HepG2 (cell line): Measurements from ENCODE around the gene DNAJC12. TPM values are rescaled to one million over a fixed set of nuclear protein-coding genes. Genes with fewer than 3 reads are reported as not detected.

Source experiments
- ATAC-seq: fragments of 200-7000 bp; cut with Tn5 transposase; 3 replicates; pipeline ENCODE4 v1.9.1; 2020; ENCODE audit warnings: mild to moderate bottlenecking, moderate library complexity
- BruUV-seq: library from RNA; stranded (reverse); fragments of 400-500 nt; replicated peaks from 2 replicates; lab custom pipeline; 2021; lab: Mats Ljungman, UMichigan
- CTCF ChIA-PET: fragments of 300-600 bp; formaldehyde crosslinking; extraction: SDS; loops from one replicate; lab custom pipeline; 2021; ENCODE audit warnings: low total read pairs, inconsistent platforms, low intra/inter-chr PET ratio; lab: Yijun Ruan, JAX
- POLR2A ChIA-PET: fragments of 350-600 bp; sonication (Branson Sonifier 250); formaldehyde crosslinking; loops from one replicate; lab custom pipeline; 2020; ENCODE audit warnings: antibody characterized with exemption, inconsistent platforms; lab: Yijun Ruan, JAX
- DNase-seq: peaks from one replicate; pipeline ENCODE4 v3.0.0-alpha.2; 2015; ENCODE audit warnings: low spot score
- FAIRE-seq: peaks from 3 replicates; lab custom pipeline; 2011; peaks lifted over from hg19 to GRCh38; lab: Jason Lieb, UNC
- H2AFZ ChIP-seq: one replicate; pipeline ENCODE4 v1.6.1; 2011; ENCODE audit warnings: low read length, inconsistent platforms
- H3K27ac ChIP-seq: fragments of 300-600 bp; 3 replicates; pipeline ENCODE4 v1.8.0; 2011; ENCODE audit warnings: mixed run types, mild to moderate bottlenecking, mixed read lengths, low read length, inconsistent platforms; ENCODE audit not compliant: insufficient read depth; ENCODE audit errors: extremely low read length
- H3K27me3 ChIP-seq, 2 experiments: fragments of 200-600 bp in 1 of 2; 2 replicates in 1 of 2; 3 replicates in 1 of 2; pipeline versions ENCODE4 v1.6.0 to v1.8.0; 2011; ENCODE audit warnings: low read length in 2 of 2, mild to moderate bottlenecking in 2 of 2, moderate library complexity in 2 of 2, inconsistent platforms in 1 of 2; ENCODE audit not compliant: insufficient read depth in 2 of 2, control insufficient read depth in 1 of 2
- H3K36me3 ChIP-seq, 2 experiments: fragments of 200-600 bp in 1 of 2; replicated peaks in 1 of 2; 2 replicates in 1 of 2; 3 replicates in 1 of 2; pipeline versions ENCODE4 v1.5.1 to v1.8.0; 2011; ENCODE audit warnings: low read length in 2 of 2, inconsistent platforms in 1 of 2; ENCODE audit not compliant: insufficient read depth in 2 of 2, control insufficient read depth in 1 of 2
- H3K4me1 ChIP-seq: 2 replicates; pipeline ENCODE4 v1.5.1; 2012; ENCODE audit warnings: low read length, inconsistent platforms; ENCODE audit not compliant: insufficient read depth
- H3K4me2 ChIP-seq: 2 replicates; pipeline ENCODE4 v1.6.0; 2011; ENCODE audit warnings: low read depth, low read length, inconsistent platforms
- H3K4me3 ChIP-seq, 3 experiments: fragments of 200-600 bp in 1 of 3; sonication (generic), shearing (Covaris generic) in 1 of 3; replicated peaks in 1 of 3; 2 replicates each; pipeline ENCODE4 v1.5.1; 2011 to 2016; ENCODE audit warnings: low read length in 3 of 3, inconsistent platforms in 2 of 3, low read depth in 2 of 3, mild to moderate bottlenecking in 2 of 3, control low read depth in 1 of 3, mixed read lengths in 1 of 3; ENCODE audit not compliant: insufficient read depth in 1 of 3
- H3K79me2 ChIP-seq: one replicate; pipeline ENCODE4 v1.6.1; 2011; ENCODE audit warnings: low read length, inconsistent platforms; ENCODE audit not compliant: insufficient read depth
- H3K9ac ChIP-seq: 2 replicates; pipeline ENCODE4 v1.6.0; 2011; ENCODE audit warnings: mild to moderate bottlenecking, low read depth, low read length, inconsistent platforms; ENCODE audit not compliant: insufficient read depth
- H3K9me3 ChIP-seq: 2 replicates; pipeline ENCODE4 v1.5.1; 2012; ENCODE audit warnings: mild to moderate bottlenecking, low read length
- H4K20me1 ChIP-seq: 2 replicates; pipeline ENCODE4 v1.6.0; 2011; ENCODE audit warnings: inconsistent platforms, mild to moderate bottlenecking, low read length, moderate library complexity; ENCODE audit not compliant: insufficient read depth
- ATF7 ChIP-seq, 2 experiments: fragments of 450-650 bp in 1 of 2; sonication (generic) in 1 of 2; formaldehyde crosslinking in 1 of 2; IDR thresholded peaks; 2 replicates each; pipeline versions ENCODE4 v1.4.0 to v1.6.1; 2016 to 2020; ENCODE audit warnings: antibody characterized with exemption in 1 of 2, mild to moderate bottlenecking in 1 of 2, missing genetic modification reagents in 1 of 2
- CEBPB ChIP-seq: IDR thresholded peaks from 2 replicates; pipeline ENCODE4 v1.6.1; 2011; ENCODE audit warnings: low read depth, low read length, improper control_type of control experiment, borderline replicate concordance
- CERS6 ChIP-seq: sonication (generic); formaldehyde crosslinking; IDR thresholded peaks from 2 replicates; pipeline ENCODE4 v1.5.0; 2020; ENCODE audit warnings: missing genetic modification reagents
- FOXP4 ChIP-seq: sonication (generic); formaldehyde crosslinking; IDR thresholded peaks from 2 replicates; pipeline ENCODE4 v1.4.0; 2020; ENCODE audit warnings: missing genetic modification reagents
- HIVEP1 ChIP-seq: sonication (generic); formaldehyde crosslinking; IDR thresholded peaks from 2 replicates; pipeline ENCODE4 v1.4.0; 2020; ENCODE audit warnings: mild to moderate bottlenecking, missing genetic modification reagents
- IRF9 ChIP-seq: sonication (generic); formaldehyde crosslinking; IDR thresholded peaks from 2 replicates; pipeline ENCODE4 v1.8.0; 2022; ENCODE audit warnings: missing genetic modification reagents, mild to moderate bottlenecking, borderline replicate concordance
- PAX8 ChIP-seq: sonication (generic); formaldehyde crosslinking; IDR thresholded peaks from 2 replicates; pipeline ENCODE4 v1.8.0; 2022; ENCODE audit warnings: mild to moderate bottlenecking, missing genetic modification reagents, borderline replicate concordance
- RXRA ChIP-seq: sonication (generic); formaldehyde crosslinking; IDR thresholded peaks from 2 replicates; pipeline ENCODE4 v1.5.1; 2020; ENCODE audit warnings: missing genetic modification reagents
- ZFP36L2 ChIP-seq: sonication (generic); formaldehyde crosslinking; IDR thresholded peaks from 2 replicates; pipeline ENCODE4 v1.4.0; 2020; ENCODE audit warnings: missing genetic modification reagents
- ZMAT3 ChIP-seq: sonication (generic); formaldehyde crosslinking; conservative IDR thresholded peaks from 2 replicates; pipeline ENCODE4 v1.7.0; 2021; ENCODE audit warnings: missing genetic modification reagents
- ZSCAN29 ChIP-seq: sonication (generic); formaldehyde crosslinking; conservative IDR thresholded peaks from 2 replicates; pipeline ENCODE4 v1.4.0; 2020; ENCODE audit warnings: mild to moderate bottlenecking, missing genetic modification reagents
- WGBS: methylation state at CpG from one replicate; pipeline ENCODE4 v1.1.6; 2017; ENCODE audit warnings: low lambda C conversion rate; 5-methylcytosine and 5-hydroxymethylcytosine counted together
- in situ Hi-C: cut with HindIII; loops from 2 replicates; pipeline ENCODE4 v1.10.0; 2017; ENCODE audit warnings: low pct_unique_long_range_greater_than_20kb; ENCODE audit not compliant: extremely low pct_ligation_motif_present
- intact Hi-C: fragments of 100-400 bp; cut with micrococcal nuclease; formaldehyde crosslinking; loops from one replicate; pipeline ENCODE4 v1.10.0; 2022; ENCODE audit not compliant: unreplicated experiment
- polyA plus RNA-seq, 8 experiments: library from polyadenylated mRNA; depleted of rRNA in 3 of 8; stranded (reverse) in 7 of 8; unstranded in 1 of 8; fragments of >200 nt; fragmentation: Illumina TruSeq in 4 of 8; extraction: Trizol in 4 of 8; gene quantifications; 2 replicates each; pipeline versions ENCODE4 v1.2.1 to v1.2.3, GENCODE V29; 2011 to 2016; ENCODE audit warnings: low read depth in 4 of 8, missing spikeins in 1 of 8, mixed read lengths in 1 of 8; ENCODE audit not compliant: insufficient read depth in 1 of 8
- total RNA-seq, 5 experiments: library from RNA; depleted of rRNA; stranded (reverse); fragments of >200 nt; fragmentation: Illumina TruSeq; extraction: Trizol; gene quantifications; 2 replicates each; pipeline ENCODE4 v1.2.3, GENCODE V29; 2016; ENCODE audit warnings: low read depth in 1 of 5

The DNAJC12 gene
- total and polyA plus RNA-seq, 2 of the 13 experiments (the other 11 are each of a cell fraction or from before 2014, with no cell fraction given), result 11.6 to 43.9 TPM

- CTCF ChIA-PET, result no interaction called here
- no peak overlapping the region for H3K4me2 ChIP-seq
- H3K4me1 ChIP-seq, result peaks cover 41% of the 10 kb centered on the region
- no peak overlapping the region for H2AFZ ChIP-seq
- no peak overlapping the region for H3K9ac ChIP-seq
- no peak overlapping the region for H3K27ac ChIP-seq
- no peak overlapping the region for H3K4me3 ChIP-seq
- FAIRE-seq (no peak), DNase-seq (no peak), ATAC-seq (no peak)
- H3K79me2 ChIP-seq, result peaks cover 8% of the 10 kb centered on the region
- TF ChIP-seq CERS6 (CRISPR knock-in tag), result no peak
- TF ChIP-seq IRF9, result no peak
- no peak for TF ChIP-seq ZSCAN29 (CRISPR knock-in tag)
- no peak for TF ChIP-seq FOXP4
- TF ChIP-seq ATF7 (IDR thresholded peaks at IDR 0.05), result no peak
- TF ChIP-seq ATF7 (CRISPR knock-in tag; IDR thresholded peaks at IDR 0.05), result no peak
- no peak for TF ChIP-seq ZFP36L2
- no peak for TF ChIP-seq CEBPB
- no peak for TF ChIP-seq RXRA (CRISPR knock-in tag)
- TF ChIP-seq PAX8 (CRISPR knock-in tag), result no peak
- no peak for TF ChIP-seq HIVEP1 (CRISPR knock-in tag)
- no peak for TF ChIP-seq ZMAT3
- BruUV-seq, result no TSS peak
- 97% methylated on average over 4 of the region's 4 CpGs for WGBS
- POLR2A ChIA-PET, result no interaction called here
- in situ Hi-C loops, result no loop called here
- no peaks in the 10 kb centered on the region for H3K27me3 ChIP-seq
- no peaks in the 10 kb centered on the region for H3K9me3 ChIP-seq
- intact Hi-C loops, result no loop called here
- H4K20me1 ChIP-seq, result no peaks in the 10 kb centered on the region
- peaks cover 0 to 12% of the 10 kb centered on the region in 2 experiments; a peak in 3 of 5 replicates for H3K36me3 ChIP-seq
Measured at GRCh38 chr10:67812007-67812406, 26.0 kb downstream of the DNAJC12 start.
